ENCODE results near the gene PPP1R18.

The PPP1R18 gene

GRCh38 chr6:30686009-30686907 is at the start of gene PPP1R18:
Gene PPP1R18, minus strand, starts transcription at chr6:30686645. Its CDS starts 627 bp downstream, at chr6:30686018.
- peak within 1 kb of the TSS; percentile 77 for H3K4me3 ChIP-seq (ENCODE audit: low read depth, low read length)
- TF ChIP-seq CTCF (IDR thresholded peaks at IDR 0.05; ENCODE audit: low read depth, low read length), result no peak

- H3K4me3 ChIP-seq (ENCODE audit: low read depth, low read length), result no peak overlapping the region
- TF ChIP-seq CTCF (IDR thresholded peaks at IDR 0.05; ENCODE audit: low read depth, low read length), result no peak
Observed at GRCh38 chr6:30735668-30736314, 49.3 kb upstream of the PPP1R18 start.

GRCh38 chr6:30732237-30732943 is 45.9 kb upstream of the PPP1R18 start:
- no peak for TF ChIP-seq CTCF (IDR thresholded peaks at IDR 0.05; ENCODE audit: low read depth, low read length)
- no peak overlapping the region for H3K4me3 ChIP-seq (ENCODE audit: low read depth, low read length)

GRCh38 chr6:30730601-30731435 is 44.4 kb upstream of the PPP1R18 start:
- no peak overlapping the region for H3K4me3 ChIP-seq (ENCODE audit: low read depth, low read length)
- TF ChIP-seq CTCF (IDR thresholded peaks at IDR 0.05; ENCODE audit: low read depth, low read length), result no peak

- no peak overlapping the region for H3K4me3 ChIP-seq (ENCODE audit: low read depth, low read length)
- TF ChIP-seq CTCF (IDR thresholded peaks at IDR 0.05; ENCODE audit: low read depth, low read length), result peak; percentile 31
Observed at GRCh38 chr6:30727920-30728553, 41.6 kb upstream of the PPP1R18 start.

Data from WI38 (cell line).